Measurements from ENCODE around the gene MARCHF5.

Gene MARCHF5

GRCh38 chr10:92356041-92356440, 65.1 kb downstream of the MARCHF5 start:
- Histone ChIP-seq H3K36me3 (ENCODE audit: control insufficient read depth, insufficient read depth, low read length) (no peaks in the 10 kb centered on the region), H3K27me3 (replicated peaks; ENCODE audit: control insufficient read depth, insufficient read depth, low read length) (no peaks in the 10 kb centered on the region), H3K4me3 (replicated peaks; ENCODE audit: low read depth, low read length) (no peak overlapping the region)
- TF ChIP-seq, protein P1, sequence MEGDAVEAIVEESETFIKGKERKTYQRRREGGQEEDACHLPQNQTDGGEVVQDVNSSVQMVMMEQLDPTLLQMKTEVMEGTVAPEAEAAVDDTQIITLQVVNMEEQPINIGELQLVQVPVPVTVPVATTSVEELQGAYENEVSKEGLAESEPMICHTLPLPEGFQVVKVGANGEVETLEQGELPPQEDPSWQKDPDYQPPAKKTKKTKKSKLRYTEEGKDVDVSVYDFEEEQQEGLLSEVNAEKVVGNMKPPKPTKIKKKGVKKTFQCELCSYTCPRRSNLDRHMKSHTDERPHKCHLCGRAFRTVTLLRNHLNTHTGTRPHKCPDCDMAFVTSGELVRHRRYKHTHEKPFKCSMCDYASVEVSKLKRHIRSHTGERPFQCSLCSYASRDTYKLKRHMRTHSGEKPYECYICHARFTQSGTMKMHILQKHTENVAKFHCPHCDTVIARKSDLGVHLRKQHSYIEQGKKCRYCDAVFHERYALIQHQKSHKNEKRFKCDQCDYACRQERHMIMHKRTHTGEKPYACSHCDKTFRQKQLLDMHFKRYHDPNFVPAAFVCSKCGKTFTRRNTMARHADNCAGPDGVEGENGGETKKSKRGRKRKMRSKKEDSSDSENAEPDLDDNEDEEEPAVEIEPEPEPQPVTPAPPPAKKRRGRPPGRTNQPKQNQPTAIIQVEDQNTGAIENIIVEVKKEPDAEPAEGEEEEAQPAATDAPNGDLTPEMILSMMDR (IDR thresholded peaks at IDR 0.05; ENCODE audit: insufficient read depth, low read length, poor library complexity, severe bottlenecking) = no peak
- no peak for DNase-seq (ENCODE audit: extremely low read depth, insufficient read length)

DNA sequence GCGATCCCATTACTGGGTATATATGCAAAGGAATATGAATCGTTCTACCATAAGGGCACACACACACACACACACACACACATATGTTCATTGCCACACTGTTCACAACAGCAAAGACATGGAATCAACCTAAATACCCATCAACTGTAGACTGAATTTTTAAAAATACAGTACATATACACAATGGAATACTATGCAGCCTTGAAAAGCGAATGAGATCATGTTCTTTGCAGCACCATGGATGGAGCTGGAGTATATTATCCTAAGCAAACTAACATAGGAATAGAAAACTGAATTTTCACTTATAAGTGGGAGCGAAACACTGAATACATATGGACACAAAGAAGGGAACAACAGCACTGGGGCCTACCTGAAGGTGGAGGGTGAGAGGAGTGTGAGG, 72.5 kb downstream of the MARCHF5 start:
- no peaks in the 10 kb centered on the region for H3K36me3 ChIP-seq (ENCODE audit: control insufficient read depth, insufficient read depth, low read length)
- DNase-seq (ENCODE audit: extremely low read depth, insufficient read length) = no peak
- H3K4me3 ChIP-seq (replicated peaks; ENCODE audit: low read depth, low read length) = no peak overlapping the region
- TF ChIP-seq, protein P1 (IDR thresholded peaks at IDR 0.05; ENCODE audit: insufficient read depth, low read length, poor library complexity, severe bottlenecking) = no peak
- H3K27me3 ChIP-seq (replicated peaks; ENCODE audit: control insufficient read depth, insufficient read depth, low read length) = no peaks in the 10 kb centered on the region; the same call in 1 of the 2 replicates

GRCh38 chr10:92366412-92367021, 75.5 kb downstream of the MARCHF5 start:
- Histone ChIP-seq H3K4me3 (replicated peaks; ENCODE audit: low read depth, low read length) (no peak overlapping the region), H3K36me3 (ENCODE audit: control insufficient read depth, insufficient read depth, low read length) (no peaks in the 10 kb centered on the region), H3K27me3 (replicated peaks; ENCODE audit: control insufficient read depth, insufficient read depth, low read length) (no peaks in the 10 kb centered on the region; the same call in 1 of the 2 replicates)
- TF ChIP-seq, protein P1 (IDR thresholded peaks at IDR 0.05; ENCODE audit: insufficient read depth, low read length, poor library complexity, severe bottlenecking) = no peak
- DNase-seq (ENCODE audit: extremely low read depth, insufficient read length) = no peak

GRCh38 chr10:92377962-92378361, 87.0 kb downstream of the MARCHF5 start:
- DNase-seq (ENCODE audit: extremely low read depth, insufficient read length) = no peak
- Histone ChIP-seq H3K36me3 (ENCODE audit: control insufficient read depth, insufficient read depth, low read length) (no peaks in the 10 kb centered on the region), H3K4me3 (replicated peaks; ENCODE audit: low read depth, low read length) (no peak overlapping the region), H3K27me3 (replicated peaks; ENCODE audit: control insufficient read depth, insufficient read depth, low read length) (no peaks in the 10 kb centered on the region)
- TF ChIP-seq, protein P1 (IDR thresholded peaks at IDR 0.05; ENCODE audit: insufficient read depth, low read length, poor library complexity, severe bottlenecking) = no peak

GRCh38 chr10:92381543-92381954, 90.6 kb downstream of the MARCHF5 start:
- TF ChIP-seq, protein P1 (IDR thresholded peaks at IDR 0.05; ENCODE audit: insufficient read depth, low read length, poor library complexity, severe bottlenecking) = no peak
- Histone ChIP-seq H3K27me3 (replicated peaks; ENCODE audit: control insufficient read depth, insufficient read depth, low read length) (no peaks in the 10 kb centered on the region), H3K36me3 (ENCODE audit: control insufficient read depth, insufficient read depth, low read length) (no peaks in the 10 kb centered on the region), H3K4me3 (replicated peaks; ENCODE audit: low read depth, low read length) (no peak overlapping the region)
- no peak for DNase-seq (ENCODE audit: extremely low read depth, insufficient read length)

GRCh38 chr10:92382631-92383030, 91.7 kb downstream of the MARCHF5 start:
- Histone ChIP-seq H3K36me3 (ENCODE audit: control insufficient read depth, insufficient read depth, low read length) (no peaks in the 10 kb centered on the region), H3K27me3 (replicated peaks; ENCODE audit: control insufficient read depth, insufficient read depth, low read length) (no peaks in the 10 kb centered on the region), H3K4me3 (replicated peaks; ENCODE audit: low read depth, low read length) (no peak overlapping the region)
- TF ChIP-seq, protein P1 (IDR thresholded peaks at IDR 0.05; ENCODE audit: insufficient read depth, low read length, poor library complexity, severe bottlenecking) = no peak
- no peak for DNase-seq (ENCODE audit: extremely low read depth, insufficient read length)
